Mesenchymal stem cell (in vitro differentiated cells and primary cell): ENCODE results near the gene FAM234B.

Experiments
- DNase-seq: peaks from one replicate; pipeline ENCODE4 v3.0.0-alpha.2; 2013
- H2AFZ ChIP-seq: one replicate; pipeline ENCODE4 v1.6.1; 2013; ENCODE audit warnings: low read depth, mild to moderate bottlenecking, control low read depth, inconsistent platforms, low read length, moderate library complexity
- H2AK5ac ChIP-seq: 2 replicates; pipeline ENCODE4 v1.6.1; 2013; ENCODE audit warnings: low read length, moderate library complexity, mild to moderate bottlenecking, inconsistent platforms; ENCODE audit not compliant: severe bottlenecking
- H2BK120ac ChIP-seq: one replicate; pipeline ENCODE4 v1.6.1; 2013; ENCODE audit warnings: low read depth, mild to moderate bottlenecking, inconsistent platforms, low read length, moderate library complexity
- H2BK12ac ChIP-seq, 2 experiments: one replicate each; pipeline ENCODE4 v1.6.1; 2013; ENCODE audit warnings: inconsistent platforms in 2 of 2, low read length in 2 of 2, mild to moderate bottlenecking in 2 of 2, moderate library complexity in 2 of 2, control low read depth in 1 of 2
- H2BK15ac ChIP-seq: one replicate; pipeline ENCODE4 v1.6.1; 2013; ENCODE audit warnings: mild to moderate bottlenecking, low read depth, inconsistent platforms; ENCODE audit not compliant: poor library complexity, severe bottlenecking
- H2BK5ac ChIP-seq: 2 replicates; pipeline ENCODE4 v1.6.1; 2013; ENCODE audit warnings: low read depth, mild to moderate bottlenecking, low read length, control low read depth, inconsistent platforms; ENCODE audit not compliant: poor library complexity, severe bottlenecking
- H3K14ac ChIP-seq, 2 experiments: one replicate each; pipeline ENCODE4 v1.6.1; 2013; ENCODE audit warnings: inconsistent platforms in 2 of 2, low read length in 2 of 2, control low read depth in 1 of 2, mild to moderate bottlenecking in 1 of 2, moderate library complexity in 1 of 2
- H3K18ac ChIP-seq, 2 experiments: one replicate each; pipeline ENCODE4 v1.6.1; 2013; ENCODE audit warnings: inconsistent platforms in 2 of 2, low read length in 2 of 2, control low read depth in 1 of 2, low read depth in 1 of 2, mild to moderate bottlenecking in 1 of 2
- H3K23ac ChIP-seq, 2 experiments: one replicate each; pipeline ENCODE4 v1.6.1; 2013; ENCODE audit warnings: inconsistent platforms in 2 of 2, low read length in 2 of 2, mild to moderate bottlenecking in 2 of 2, moderate library complexity in 2 of 2, control low read depth in 1 of 2
- H3K27ac ChIP-seq: 2 replicates; pipeline ENCODE4 v1.5.1; 2013; ENCODE audit warnings: mild to moderate bottlenecking, moderate library complexity, low read length, control low read depth, inconsistent platforms; ENCODE audit not compliant: poor library complexity, severe bottlenecking
- H3K27me3 ChIP-seq, 2 experiments: 2 replicates each; pipeline versions ENCODE4 v1.6.1 to v1.7.0; 2013; ENCODE audit warnings: low read length in 2 of 2, mild to moderate bottlenecking in 2 of 2, moderate library complexity in 2 of 2, control low read depth in 1 of 2, inconsistent platforms in 1 of 2; ENCODE audit not compliant: control insufficient read depth in 1 of 2, insufficient read depth in 1 of 2
- H3K36me3 ChIP-seq, 2 experiments: 2 replicates each; pipeline versions ENCODE4 v1.6.1 to v1.7.0; 2013; ENCODE audit warnings: low read length in 2 of 2, control low read depth in 1 of 2, inconsistent platforms in 1 of 2, low read depth in 1 of 2, mild to moderate bottlenecking in 1 of 2; ENCODE audit not compliant: insufficient read depth in 2 of 2, control insufficient read depth in 1 of 2
- H3K4ac ChIP-seq, 2 experiments: one replicate each; pipeline ENCODE4 v1.6.1; 2013; ENCODE audit warnings: inconsistent platforms in 2 of 2, low read length in 2 of 2, mild to moderate bottlenecking in 2 of 2, moderate library complexity in 2 of 2, control low read depth in 1 of 2, low read depth in 1 of 2
- H3K4me1 ChIP-seq: 2 replicates; pipeline ENCODE4 v1.6.1; 2013; ENCODE audit warnings: low read depth, low read length, control low read depth; ENCODE audit not compliant: control insufficient read depth, insufficient read depth
- H3K4me2 ChIP-seq: 2 replicates; pipeline ENCODE4 v1.6.1; 2013; ENCODE audit warnings: low read length, mild to moderate bottlenecking, inconsistent platforms; ENCODE audit not compliant: poor library complexity, severe bottlenecking
- H3K4me3 ChIP-seq, 2 experiments: 2 replicates each; pipeline versions ENCODE4 v1.5.1 to v1.7.0; 2013; ENCODE audit warnings: low read length in 2 of 2, mild to moderate bottlenecking in 2 of 2, control low read depth in 1 of 2, low read depth in 1 of 2; ENCODE audit not compliant: insufficient read depth in 1 of 2
- H3K79me1 ChIP-seq: replicated peaks from 2 replicates; pipeline ENCODE4 v1.6.1; 2013; ENCODE audit warnings: mild to moderate bottlenecking, control low read depth, low read length, inconsistent platforms; ENCODE audit not compliant: poor library complexity, severe bottlenecking
- H3K9ac ChIP-seq: 2 replicates; pipeline ENCODE4 v1.7.0; 2013; ENCODE audit warnings: mild to moderate bottlenecking, low read length, moderate library complexity
- H3K9me3 ChIP-seq: 2 replicates; pipeline ENCODE4 v1.7.0; 2013; ENCODE audit warnings: mild to moderate bottlenecking, low read length; ENCODE audit not compliant: control insufficient read depth
- H4K8ac ChIP-seq: one replicate; pipeline ENCODE4 v1.6.1; 2013; ENCODE audit warnings: inconsistent platforms, mild to moderate bottlenecking, low read length, moderate library complexity
- H4K91ac ChIP-seq: one replicate; pipeline ENCODE4 v1.6.1; 2013; ENCODE audit warnings: mild to moderate bottlenecking, low read length, inconsistent platforms
- WGBS: methylation state at CpG from one replicate; pipeline ENCODE4 v1.1.7; 2013; ENCODE audit warnings: mixed read lengths; 5-methylcytosine and 5-hydroxymethylcytosine counted together

FAM234B gene

GRCh38 chr12:13090054-13090453 is 45.9 kb downstream of the FAM234B start:
- no peak overlapping the region for H3K4me3 ChIP-seq
- DNase-seq: no peak
- H3K23ac ChIP-seq: no peak overlapping the region
- no peak overlapping the region for H3K4me2 ChIP-seq
- no peak overlapping the region for H2BK120ac ChIP-seq
- H3K27me3 ChIP-seq: no peaks in the 10 kb centered on the region
- H3K4ac ChIP-seq: no peak overlapping the region
- H2BK12ac ChIP-seq: no peak overlapping the region
- no peak overlapping the region for H3K14ac ChIP-seq
- H3K9me3 ChIP-seq: no peaks in the 10 kb centered on the region
- H2AK5ac ChIP-seq: no peak overlapping the region
- no peak overlapping the region for H3K27ac ChIP-seq
- H3K9ac ChIP-seq: no peak overlapping the region
- H2BK5ac ChIP-seq: no peak overlapping the region
- no peak overlapping the region for H3K18ac ChIP-seq
- no peak overlapping the region for H4K8ac ChIP-seq
- no peaks in the 10 kb centered on the region for H3K79me1 ChIP-seq
- H3K36me3 ChIP-seq: peaks cover 0 to 4% of the 10 kb centered on the region in 2 experiments
- H2BK15ac ChIP-seq: no peak overlapping the region
- 100% methylated on average over 3 of the region's 4 CpGs for WGBS
- no peak overlapping the region for H2AFZ ChIP-seq
- peaks cover 9% of the 10 kb centered on the region for H3K4me1 ChIP-seq
- no peak overlapping the region for H4K91ac ChIP-seq

DNA sequence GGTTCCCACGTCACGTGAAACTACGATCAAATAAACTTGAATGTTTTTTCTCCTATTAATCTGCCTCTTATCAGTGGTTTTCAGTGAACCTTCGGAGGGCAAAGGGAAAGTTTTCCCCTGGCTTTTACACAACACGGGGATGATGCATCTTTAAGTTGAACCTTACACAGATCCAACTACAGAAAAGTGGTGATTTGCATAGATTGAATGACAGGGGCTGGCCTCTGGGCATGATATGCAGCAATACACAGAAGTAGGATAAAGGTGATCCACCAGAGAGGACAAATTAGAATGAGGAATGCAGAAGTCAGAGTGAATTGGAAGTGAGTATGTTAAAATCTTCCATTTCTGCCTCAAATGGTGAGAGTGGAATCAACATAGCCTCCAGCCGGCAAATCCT is 47.7 kb downstream of the FAM234B start:
- Histone ChIP-seq H3K18ac (no peak overlapping the region), H3K4ac (no peak overlapping the region), H3K23ac (no peak overlapping the region), H3K27me3 (no peaks in the 10 kb centered on the region), H3K9ac (no peak overlapping the region), H2BK5ac (no peak overlapping the region), H3K27ac (no peak overlapping the region), H3K9me3 (no peaks in the 10 kb centered on the region), H3K14ac (no peak overlapping the region), H3K79me1 (no peaks in the 10 kb centered on the region), H2AFZ (no peak overlapping the region), H2BK15ac (no peak overlapping the region), H3K4me1 (peaks cover 12% of the 10 kb centered on the region), H3K4me2 (no peak overlapping the region), H2BK12ac (no peak overlapping the region), H4K8ac (no peak overlapping the region), H3K36me3 (no peaks in the 10 kb centered on the region), H3K4me3 (no peak overlapping the region), H2AK5ac (peak overlapping the region; percentile 9), H4K91ac (no peak overlapping the region), H2BK120ac (no peak overlapping the region)
- WGBS: 88% methylated on average over 6 of the region's 6 CpGs
- DNase-seq: no peak

- H3K27ac ChIP-seq: peak overlapping the region; percentile 67
- H4K91ac ChIP-seq: peak overlapping the region; percentile 55
- H3K23ac ChIP-seq: no peak overlapping the region
- no peak for DNase-seq
- peak overlapping the region; percentile 57 to 69 for H3K4ac ChIP-seq
- WGBS: 79% methylated on average over 7 of the region's 7 CpGs
- peak overlapping the region; percentile 40 to 81 for H3K18ac ChIP-seq
- peak overlapping the region; percentile 9 to 75 for H2BK12ac ChIP-seq
- H3K4me3 ChIP-seq: peak overlapping the region in 1 of 2 experiments; percentile 49
- H2BK15ac ChIP-seq: no peak overlapping the region
- H3K36me3 ChIP-seq: no peaks in the 10 kb centered on the region
- no peak overlapping the region for H4K8ac ChIP-seq
- H3K9me3 ChIP-seq: no peaks in the 10 kb centered on the region
- peak overlapping the region; percentile 95 for H2AK5ac ChIP-seq
- peak overlapping the region in 1 of 2 experiments; percentile 93 for H3K14ac ChIP-seq
- peak overlapping the region; percentile 39 for H2BK5ac ChIP-seq
- peak overlapping the region; percentile 60 for H3K9ac ChIP-seq
- no peak overlapping the region for H2BK120ac ChIP-seq
- no peak overlapping the region for H3K4me2 ChIP-seq
- no peaks in the 10 kb centered on the region for H3K79me1 ChIP-seq
- peaks cover 12% of the 10 kb centered on the region for H3K4me1 ChIP-seq
- H3K27me3 ChIP-seq: no peaks in the 10 kb centered on the region
- peak overlapping the region; percentile 24 for H2AFZ ChIP-seq
These were observed 49.1 kb downstream of the FAM234B start for GRCh38 chr12:13093191-13093847.

GRCh38 chr12:13093848-13094220 is 49.7 kb downstream of the FAM234B start:
- no peaks in the 10 kb centered on the region for H3K9me3 ChIP-seq
- no peak overlapping the region for H3K4me2 ChIP-seq
- H4K8ac ChIP-seq: no peak overlapping the region
- H3K4me3 ChIP-seq: peak overlapping the region in 1 of 2 experiments; percentile 49
- H3K23ac ChIP-seq: no peak overlapping the region
- H2BK120ac ChIP-seq: no peak overlapping the region
- H3K4me1 ChIP-seq: peaks cover 12% of the 10 kb centered on the region
- no peak overlapping the region for H3K14ac ChIP-seq
- H2BK12ac ChIP-seq: no peak overlapping the region
- no peak overlapping the region for H2BK5ac ChIP-seq
- H3K27me3 ChIP-seq: no peaks in the 10 kb centered on the region
- peak overlapping the region; percentile 40 to 81 for H3K18ac ChIP-seq
- no peak overlapping the region for H2BK15ac ChIP-seq
- H4K91ac ChIP-seq: no peak overlapping the region
- WGBS: 30% methylated on average over 2 of the region's 2 CpGs
- DNase-seq: no peak
- H3K4ac ChIP-seq: no peak overlapping the region
- H3K36me3 ChIP-seq: no peaks in the 10 kb centered on the region
- peak overlapping the region; percentile 60 for H3K9ac ChIP-seq
- H2AFZ ChIP-seq: no peak overlapping the region
- H2AK5ac ChIP-seq: peak overlapping the region; percentile 95
- peak overlapping the region; percentile 67 for H3K27ac ChIP-seq
- H3K79me1 ChIP-seq: no peaks in the 10 kb centered on the region
